ENCODE data around the gene LACTB. TPM values are rescaled to one million over a fixed set of nuclear protein-coding genes. Genes with fewer than 3 reads are reported as not detected.
A peak's percentile ranks its signal among the peaks of the same experiment; 100 is the strongest.

The LACTB gene
- total and polyA plus RNA-seq, 11 donors, result 17.9 to 31.0 (median 22.7) TPM

DNA sequence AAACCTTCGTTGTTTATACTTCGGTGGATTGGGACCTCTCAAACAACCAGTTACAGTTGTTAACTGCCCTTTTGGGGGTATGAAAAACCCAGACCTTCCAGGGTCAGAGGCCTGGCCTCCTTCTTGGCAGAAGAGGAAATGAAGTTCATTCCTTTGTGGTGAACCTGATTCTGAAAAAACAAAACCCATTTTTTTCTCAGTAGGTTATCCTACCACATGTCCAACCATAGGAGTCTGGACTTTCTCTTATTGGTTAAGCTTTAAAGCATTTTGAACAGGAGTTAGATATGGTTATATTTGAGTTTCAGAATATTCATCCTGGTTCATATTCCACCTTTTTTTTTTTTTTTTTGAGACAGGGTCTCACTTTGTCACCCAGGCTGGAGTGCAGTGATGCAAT is 7.2 kb upstream of the LACTB start:
- Histone ChIP-seq H3K27ac (no peak overlapping the region), H3K4me3 (no peak overlapping the region), H3K36me3 (no peaks in the 10 kb centered on the region), H3K9me3 (peaks cover 0 to 6% (median 0%) of the 10 kb centered on the region in 12 donors), H3K4me1 (no peaks in the 10 kb centered on the region), H3K27me3 (no peaks in the 10 kb centered on the region)
- no peak for TF ChIP-seq CTCF (IDR thresholded peaks at IDR 0.05)
- TF ChIP-seq POLR2A (IDR thresholded peaks at IDR 0.05), result no peak
- ATAC-seq (no peak), DNase-seq (no peak)
- 53 to 80% (median 75%) methylated on average over 2 of the region's 2 CpGs for WGBS, 4 donors
- intact Hi-C loops (cut with DNase I), result loop anchor here in 1 of 10 donors (10.0 kb wide), 1 partner anchor 660 kb away; no protein-coding TSS in a partner anchor

- WGBS, 4 donors, result 87 to 92% (median 92%) methylated on average over 3 of the region's 3 CpGs
- intact Hi-C loops (cut with DNase I), result loop anchor here in 1 of 10 donors (10.0 kb wide), 1 partner anchor 664 kb away; no protein-coding TSS in a partner anchor
- ATAC-seq (no peak), DNase-seq (no peak)
- TF ChIP-seq CTCF (IDR thresholded peaks at IDR 0.05) (no peak), POLR2A (IDR thresholded peaks at IDR 0.05) (no peak)
- Histone ChIP-seq H3K27ac (no peak overlapping the region), H3K4me3 (no peak overlapping the region), H3K4me1 (peaks cover 0 to 15% (median 7%) of the 10 kb centered on the region in 12 donors), H3K36me3 (no peaks in the 10 kb centered on the region), H3K27me3 (no peaks in the 10 kb centered on the region), H3K9me3 (peaks cover 0 to 16% (median 0%) of the 10 kb centered on the region in 12 donors)
Observed at GRCh38 chr15:63118854-63119253, 2.8 kb upstream of the LACTB start.

DNA sequence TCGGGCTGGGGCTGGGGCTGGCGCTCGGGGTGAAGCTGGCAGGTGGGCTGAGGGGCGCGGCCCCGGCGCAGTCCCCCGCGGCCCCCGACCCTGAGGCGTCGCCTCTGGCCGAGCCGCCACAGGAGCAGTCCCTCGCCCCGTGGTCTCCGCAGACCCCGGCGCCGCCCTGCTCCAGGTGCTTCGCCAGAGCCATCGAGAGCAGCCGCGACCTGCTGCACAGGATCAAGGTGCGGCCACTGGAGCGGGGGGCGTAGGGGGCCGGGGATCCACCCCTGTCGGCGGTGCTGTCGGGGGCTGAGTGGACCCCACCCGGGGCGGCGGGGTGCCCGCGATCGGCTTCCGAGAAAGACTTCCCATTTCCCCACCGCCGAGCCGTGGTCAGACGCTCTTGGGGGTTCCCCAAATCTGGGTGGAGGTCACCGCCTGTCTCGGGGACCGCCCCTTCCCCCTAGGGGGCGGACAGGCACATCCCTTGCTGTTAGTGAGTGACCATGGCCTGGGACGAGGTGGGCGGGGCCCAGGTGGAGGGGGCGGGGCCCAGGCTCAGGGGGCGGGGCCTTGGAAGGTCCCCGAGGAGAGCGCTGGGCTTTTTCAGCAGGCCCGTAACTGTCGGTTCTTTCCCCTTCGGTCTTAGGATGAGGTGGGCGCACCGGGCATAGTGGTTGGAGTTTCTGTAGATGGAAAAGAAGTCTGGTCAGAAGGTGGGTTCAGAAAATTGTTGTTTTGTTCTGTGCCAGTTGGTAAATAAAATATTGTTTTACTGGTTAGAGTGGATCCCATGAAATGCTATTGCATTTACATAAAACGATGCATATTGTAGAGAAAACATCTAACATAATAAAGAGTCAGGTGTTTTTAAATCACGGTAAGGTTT is 578 bp downstream of the LACTB start:
- TF ChIP-seq POLR2A (IDR thresholded peaks at IDR 0.05), result no peak
- peak in 10 of 12 donors; percentile 6 to 49 (median 23) for TF ChIP-seq CTCF (IDR thresholded peaks at IDR 0.05)
- H3K9me3 ChIP-seq, result peaks cover 0 to 16% (median 0%) of the 10 kb centered on the region in 12 donors
- 1 to 5% (median 2%) methylated on average over 20 to 59 of the region's 59 CpGs for WGBS, 4 donors
- H3K4me3 ChIP-seq, result peak overlapping the region; percentile 72 to 99 (median 95)
- peak; percentile 82 to 92 (median 85) for DNase-seq
- peaks cover 0 to 15% (median 7%) of the 10 kb centered on the region in 12 donors for H3K4me1 ChIP-seq
- H3K36me3 ChIP-seq, result peaks cover 0 to 25% (median 14%) of the 10 kb centered on the region in 9 donors
- intact Hi-C loops (cut with DNase I), result loop anchor here in 1 of 10 donors (5.0 kb wide), 1 partner anchor 65 kb away; the partner anchor contains the start of gene RAB8B
- no peaks in the 10 kb centered on the region for H3K27me3 ChIP-seq
- peak overlapping the region; percentile 88 to 97 (median 94) for H3K27ac ChIP-seq
- peak; percentile 96 to 98 (median 97) for ATAC-seq

DNA sequence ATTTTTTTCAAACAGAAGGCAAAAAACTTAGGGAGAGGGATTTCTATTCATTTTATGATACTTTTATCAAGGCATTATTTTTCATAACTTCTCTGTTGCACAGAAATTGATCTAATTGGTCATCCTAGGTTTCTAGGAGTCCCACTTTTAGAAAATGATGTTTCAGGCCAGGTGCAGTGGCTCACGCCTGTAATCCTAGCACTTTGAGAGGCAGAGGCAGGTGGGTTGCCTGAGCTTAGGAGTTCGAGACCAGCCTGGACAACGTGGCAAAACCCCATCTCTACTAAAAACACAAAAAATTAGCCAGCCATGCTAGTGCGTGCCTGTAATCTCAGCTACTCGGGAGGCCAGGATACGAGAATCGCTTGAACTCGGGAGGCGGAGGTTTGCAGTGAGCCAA is 2.8 kb downstream of the LACTB start:
- H3K9me3 ChIP-seq, result peaks cover 0 to 9% (median 0%) of the 10 kb centered on the region in 12 donors
- no peak overlapping the region for H3K27ac ChIP-seq
- DNase-seq, result no peak
- no peak for TF ChIP-seq POLR2A (IDR thresholded peaks at IDR 0.05)
- TF ChIP-seq CTCF (IDR thresholded peaks at IDR 0.05), result no peak
- H3K4me1 ChIP-seq, result peaks cover 0 to 15% (median 7%) of the 10 kb centered on the region in 12 donors
- ATAC-seq, result no peak
- H3K4me3 ChIP-seq, result no peak overlapping the region
- H3K36me3 ChIP-seq, result peaks cover 0 to 48% (median 36%) of the 10 kb centered on the region in 9 donors
- intact Hi-C loops (cut with DNase I), result loop anchor here in 1 of 10 donors (5.0 kb wide), 1 partner anchor 63 kb away; the partner anchor contains the start of gene RAB8B
- WGBS, 4 donors, result 95 to 99% (median 97%) methylated on average over 9 of the region's 9 CpGs
- H3K27me3 ChIP-seq, result no peaks in the 10 kb centered on the region

Data from heart left ventricle (tissue), 16 donors.